GM19438 (cell line): Measurements from ENCODE around the gene NKAIN2.

ENCODE experiments used
- ATAC-seq: cut with Tn5 transposase; IDR thresholded peaks from one replicate; pipeline ENCODE4 v1.9.1; 2021; ENCODE audit warnings: low read depth; ENCODE audit not compliant: unreplicated experiment

Gene NKAIN2

GRCh38 chr6:124470803-124471202 lies 667.1 kb downstream of the NKAIN2 start:
- ATAC-seq, result no peak

GRCh38 chr6:124475176-124475575 lies 671.5 kb downstream of the NKAIN2 start:
- ATAC-seq, result no peak

- ATAC-seq, result no peak
These were observed 675.2 kb downstream of the NKAIN2 start for GRCh38 chr6:124478906-124479305.

- no peak for ATAC-seq
These were observed 676.3 kb downstream of the NKAIN2 start for GRCh38 chr6:124479991-124480430.

- ATAC-seq, result no peak
These were observed 678.4 kb downstream of the NKAIN2 start for GRCh38 chr6:124482071-124482491.

- no peak for ATAC-seq
These were observed 684.2 kb downstream of the NKAIN2 start for GRCh38 chr6:124487623-124488431.

GRCh38 chr6:124490122-124490521 lies 686.5 kb downstream of the NKAIN2 start:
- ATAC-seq, result no peak

- no peak for ATAC-seq
These were observed 689.6 kb downstream of the NKAIN2 start for GRCh38 chr6:124493259-124493658.

GRCh38 chr6:124494956-124495664 lies 691.4 kb downstream of the NKAIN2 start:
- ATAC-seq, result no peak

GRCh38 chr6:124495665-124496190 lies 692.1 kb downstream of the NKAIN2 start:
- no peak for ATAC-seq

GRCh38 chr6:124496334-124496733 lies 692.7 kb downstream of the NKAIN2 start:
- ATAC-seq, result no peak

GRCh38 chr6:124512431-124512830 lies 708.8 kb downstream of the NKAIN2 start:
- no peak for ATAC-seq

- no peak for ATAC-seq
These were observed 713.7 kb downstream of the NKAIN2 start for GRCh38 chr6:124517339-124517738.

GRCh38 chr6:124520514-124520913 lies 716.8 kb downstream of the NKAIN2 start:
- ATAC-seq, result no peak

- ATAC-seq, result no peak
These were observed 718.7 kb downstream of the NKAIN2 start for GRCh38 chr6:124522335-124522734.

GRCh38 chr6:124524491-124525200 lies 721.0 kb downstream of the NKAIN2 start:
- no peak for ATAC-seq

GRCh38 chr6:124530926-124531325 lies 727.3 kb downstream of the NKAIN2 start:
- no peak for ATAC-seq

GRCh38 chr6:124535299-124535698 lies 731.6 kb downstream of the NKAIN2 start:
- no peak for ATAC-seq

- ATAC-seq, result no peak
These were observed 732.1 kb downstream of the NKAIN2 start for GRCh38 chr6:124535746-124536145.

- ATAC-seq, result no peak
These were observed 732.6 kb downstream of the NKAIN2 start for GRCh38 chr6:124536157-124536841.
